Endodermal cell (in vitro differentiated cells): Measurements from ENCODE around the gene NADK2. TPM values are rescaled to one million over a fixed set of nuclear protein-coding genes. Genes with fewer than 3 reads are reported as not detected.

ENCODE experiments used
- DNase-seq: peaks from one replicate; pipeline ENCODE4 v3.0.0-alpha.2; 2017
- H3K27ac ChIP-seq: 2 replicates; pipeline ENCODE4 v1.5.1; 2013; ENCODE audit warnings: mild to moderate bottlenecking, low read depth, low read length, moderate library complexity
- H3K27me3 ChIP-seq: 2 replicates; pipeline ENCODE4 v1.6.1; 2013; ENCODE audit warnings: mild to moderate bottlenecking, low read length, moderate library complexity; ENCODE audit not compliant: insufficient read depth, control insufficient read depth, poor library complexity, severe bottlenecking
- H3K36me3 ChIP-seq: 2 replicates; pipeline ENCODE4 v1.7.0; 2013; ENCODE audit warnings: mild to moderate bottlenecking, low read length, moderate library complexity; ENCODE audit not compliant: control insufficient read depth, insufficient read depth
- H3K4me1 ChIP-seq: one replicate; pipeline ENCODE4 v1.7.0; 2013; ENCODE audit warnings: low read length; ENCODE audit not compliant: control insufficient read depth, insufficient read depth
- H3K4me3 ChIP-seq: 2 replicates; pipeline ENCODE4 v1.5.1; 2013; ENCODE audit warnings: mild to moderate bottlenecking, low read length, moderate library complexity
- H3K9ac ChIP-seq: 2 replicates; pipeline ENCODE4 v1.6.1; 2013; ENCODE audit warnings: mild to moderate bottlenecking, low read length, moderate library complexity; ENCODE audit not compliant: poor library complexity, severe bottlenecking; ENCODE audit errors: extremely low read depth
- H3K9me3 ChIP-seq: 2 replicates; pipeline ENCODE4 v1.6.1; 2013; ENCODE audit warnings: mild to moderate bottlenecking, low read length, moderate library complexity; ENCODE audit not compliant: control insufficient read depth
- H3K27ac Mint-ChIP-seq: 2 replicates; pipeline ENCODE4 v1.8.0; 2020; ENCODE audit warnings: mixed read lengths
- H3K27me3 Mint-ChIP-seq: 2 replicates; pipeline ENCODE4 v1.8.0; 2021; ENCODE audit warnings: mild to moderate bottlenecking, mixed read lengths; ENCODE audit not compliant: insufficient read depth
- H3K36me3 Mint-ChIP-seq: 2 replicates; pipeline ENCODE4 v1.8.0; 2020; ENCODE audit warnings: low read depth, mixed read lengths
- H3K4me1 Mint-ChIP-seq: 2 replicates; pipeline ENCODE4 v1.8.0; 2020; ENCODE audit warnings: mixed read lengths
- H3K4me3 Mint-ChIP-seq: 2 replicates; pipeline ENCODE4 v1.8.0; 2020; ENCODE audit warnings: mild to moderate bottlenecking, moderate library complexity, mixed read lengths
- H3K9me3 Mint-ChIP-seq: 2 replicates; pipeline ENCODE4 v1.8.0; 2020; ENCODE audit warnings: mild to moderate bottlenecking, mixed read lengths
- WGBS, 2 experiments: methylation state at CpG; one replicate each; pipeline versions ENCODE4 v1.1.5 to v1.1.7; 2013; ENCODE audit warnings: missing lambda C conversion rate in 2 of 2, mixed read lengths in 1 of 2; ENCODE audit not compliant: insufficient coverage in 1 of 2, insufficient read length in 1 of 2; 5-methylcytosine and 5-hydroxymethylcytosine counted together
- total RNA-seq, 2 donors: library from RNA; stranded (reverse); fragmentation: NEBNext Ultra II Directional in 1 of 2; extraction: Animal tissue kit (Norgen Biotek cat#: 25700) in 1 of 2; gene quantifications; 2 replicates in 1 of 2; 3 replicates in 1 of 2; pipeline ENCODE4 v1.2.1, GENCODE V29; 2021
- TF ChIP-seq, protein P1 (sequence below): fragments of 200-600 bp; sonication (generic); conservative IDR thresholded peaks from 2 replicates; pipeline ENCODE4 v1.5.0; 2021; ENCODE audit warnings: antibody characterized with exemption, mild to moderate bottlenecking

The NADK2 gene
- total RNA-seq, 2 donors from 2014 or later = 27.5 to 44.5 TPM

DNA sequence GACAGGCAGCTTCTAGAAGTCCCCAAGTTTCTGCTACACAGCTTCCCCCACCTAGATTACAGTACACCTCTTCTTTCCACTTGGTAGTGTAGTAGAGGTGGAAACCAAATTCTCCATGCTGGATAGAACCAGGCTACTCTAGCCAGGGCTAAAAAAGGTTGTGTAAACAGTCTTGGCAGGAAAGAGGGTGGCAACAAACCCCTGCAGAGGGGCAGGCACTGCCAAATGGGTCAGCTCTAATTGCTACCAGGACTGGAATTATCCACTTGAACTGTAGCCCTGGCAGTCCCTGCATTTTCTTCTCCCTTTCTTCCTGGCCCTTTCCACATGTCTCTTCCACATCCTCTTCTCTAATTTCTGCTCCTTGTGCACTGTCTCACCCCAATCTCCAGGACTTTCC lies 35.1 kb upstream of the NADK2 start:
- Histone ChIP-seq H3K9me3 (no peaks in the 10 kb centered on the region), H3K27me3 (no peaks in the 10 kb centered on the region), H3K4me1 (no peaks in the 10 kb centered on the region), H3K4me3 (no peak overlapping the region), H3K36me3 (no peaks in the 10 kb centered on the region), H3K27ac (no peak overlapping the region), H3K9ac (no peak overlapping the region)
- DNase-seq = no peak
- Mint-ChIP-seq H3K27me3 (no peaks in the 10 kb centered on the region), H3K9me3 (no peaks in the 10 kb centered on the region), H3K4me1 (peaks cover 7% of the 10 kb centered on the region), H3K36me3 (no peaks in the 10 kb centered on the region), H3K4me3 (no peak overlapping the region), H3K27ac (no peak overlapping the region)
- TF ChIP-seq, protein P1, sequence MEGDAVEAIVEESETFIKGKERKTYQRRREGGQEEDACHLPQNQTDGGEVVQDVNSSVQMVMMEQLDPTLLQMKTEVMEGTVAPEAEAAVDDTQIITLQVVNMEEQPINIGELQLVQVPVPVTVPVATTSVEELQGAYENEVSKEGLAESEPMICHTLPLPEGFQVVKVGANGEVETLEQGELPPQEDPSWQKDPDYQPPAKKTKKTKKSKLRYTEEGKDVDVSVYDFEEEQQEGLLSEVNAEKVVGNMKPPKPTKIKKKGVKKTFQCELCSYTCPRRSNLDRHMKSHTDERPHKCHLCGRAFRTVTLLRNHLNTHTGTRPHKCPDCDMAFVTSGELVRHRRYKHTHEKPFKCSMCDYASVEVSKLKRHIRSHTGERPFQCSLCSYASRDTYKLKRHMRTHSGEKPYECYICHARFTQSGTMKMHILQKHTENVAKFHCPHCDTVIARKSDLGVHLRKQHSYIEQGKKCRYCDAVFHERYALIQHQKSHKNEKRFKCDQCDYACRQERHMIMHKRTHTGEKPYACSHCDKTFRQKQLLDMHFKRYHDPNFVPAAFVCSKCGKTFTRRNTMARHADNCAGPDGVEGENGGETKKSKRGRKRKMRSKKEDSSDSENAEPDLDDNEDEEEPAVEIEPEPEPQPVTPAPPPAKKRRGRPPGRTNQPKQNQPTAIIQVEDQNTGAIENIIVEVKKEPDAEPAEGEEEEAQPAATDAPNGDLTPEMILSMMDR = no peak

DNA sequence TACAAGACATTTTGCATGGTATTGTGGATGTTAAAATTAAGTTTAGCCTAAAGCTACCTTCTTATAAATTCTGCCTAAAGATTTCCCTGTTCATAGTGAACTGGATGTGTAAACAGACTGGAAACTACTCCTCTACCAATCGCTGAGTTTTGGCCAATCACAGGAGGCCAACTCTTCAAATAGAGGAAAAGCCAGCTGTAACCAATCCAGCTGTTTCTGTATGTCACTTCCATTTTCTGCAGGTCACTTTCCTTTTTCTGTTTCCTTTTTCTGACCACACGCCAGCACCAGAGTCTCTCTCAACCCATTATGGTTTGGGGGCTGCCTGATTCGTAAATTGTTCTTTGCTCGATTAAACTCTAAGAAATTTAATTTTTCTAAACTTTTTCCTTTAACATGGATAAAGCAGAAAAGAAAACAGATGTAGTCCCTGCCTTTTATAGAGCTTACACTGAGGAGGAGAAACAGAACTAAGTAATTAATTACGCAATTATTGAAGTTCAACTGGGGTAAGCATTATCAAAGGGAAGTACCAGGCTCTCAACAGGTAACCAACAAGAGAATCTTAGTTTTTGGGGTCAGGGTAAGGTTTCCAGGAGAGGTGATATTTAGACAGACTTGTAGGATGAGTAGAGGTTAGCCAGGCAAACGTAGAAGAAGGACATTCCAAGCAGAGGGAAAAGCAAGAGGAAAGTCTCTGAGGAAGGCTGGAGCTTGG lies 32.2 kb upstream of the NADK2 start:
- 71 to 84% methylated on average over 6 of the region's 6 CpGs for WGBS, 2 experiments
- Histone ChIP-seq H3K4me3 (no peak overlapping the region), H3K9ac (no peak overlapping the region), H3K9me3 (no peaks in the 10 kb centered on the region), H3K36me3 (no peaks in the 10 kb centered on the region), H3K4me1 (no peaks in the 10 kb centered on the region), H3K27ac (no peak overlapping the region), H3K27me3 (no peaks in the 10 kb centered on the region)
- H3K27me3 Mint-ChIP-seq = no peaks in the 10 kb centered on the region
- no peaks in the 10 kb centered on the region for H3K36me3 Mint-ChIP-seq
- no peaks in the 10 kb centered on the region for H3K9me3 Mint-ChIP-seq
- no peak overlapping the region for H3K4me3 Mint-ChIP-seq
- TF ChIP-seq, protein P1 = no peak
- peaks cover 7% of the 10 kb centered on the region for H3K4me1 Mint-ChIP-seq
- no peak overlapping the region for H3K27ac Mint-ChIP-seq
- DNase-seq = no peak

DNA sequence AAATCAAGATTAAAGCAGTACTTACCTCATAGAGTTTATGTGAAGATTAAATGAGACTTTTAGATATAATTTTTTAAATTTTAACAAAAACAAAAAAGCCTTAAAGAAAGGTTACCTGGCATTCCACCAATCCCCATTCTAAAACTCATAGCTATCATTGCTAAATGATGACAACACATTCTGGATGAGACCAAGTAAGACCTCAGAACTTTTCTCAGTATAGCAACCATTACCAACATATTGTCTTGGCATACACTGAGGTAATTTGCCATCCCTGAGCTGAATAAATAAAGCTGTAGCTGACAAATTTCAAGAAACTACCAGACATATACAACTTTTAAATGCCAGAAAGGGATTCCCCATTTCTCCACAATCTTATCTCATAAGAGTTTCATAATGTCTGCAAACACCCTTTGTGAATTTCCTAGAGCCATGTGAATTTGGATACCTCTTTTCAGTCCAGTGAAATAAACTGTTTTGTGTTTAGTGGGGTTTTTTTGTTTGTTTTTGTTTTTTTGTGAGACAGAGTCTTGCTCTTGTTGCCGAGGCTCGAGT lies 30.5 kb upstream of the NADK2 start:
- Mint-ChIP-seq H3K4me1 (peaks cover 7% of the 10 kb centered on the region), H3K27me3 (no peaks in the 10 kb centered on the region), H3K36me3 (no peaks in the 10 kb centered on the region), H3K4me3 (no peak overlapping the region), H3K9me3 (no peaks in the 10 kb centered on the region), H3K27ac (no peak overlapping the region)
- TF ChIP-seq, protein P1 = no peak
- no peaks in the 10 kb centered on the region for H3K9me3 ChIP-seq
- 96% methylated on average over 2 of the region's 2 CpGs; no CpG with 5 or more reads in 1 of the 2 experiments for WGBS, 2 experiments
- H3K9ac ChIP-seq = no peak overlapping the region
- H3K36me3 ChIP-seq = no peaks in the 10 kb centered on the region
- no peaks in the 10 kb centered on the region for H3K4me1 ChIP-seq
- H3K4me3 ChIP-seq = no peak overlapping the region
- no peak for DNase-seq
- H3K27ac ChIP-seq = no peak overlapping the region
- no peaks in the 10 kb centered on the region for H3K27me3 ChIP-seq
